NT2/D1 (cell line): ENCODE measurements around the gene RPS6KA6.

Source experiments
- DNase-seq: peaks from one replicate; pipeline ENCODE4 v3.0.0-alpha.2; 2011; ENCODE audit warnings: low read depth, low spot score
- H3K27me3 ChIP-seq: 2 replicates; pipeline ENCODE4 v1.6.0; 2011; ENCODE audit warnings: mild to moderate bottlenecking; ENCODE audit not compliant: insufficient read length, insufficient read depth
- H3K36me3 ChIP-seq: 2 replicates; pipeline ENCODE4 v1.6.1; 2011; ENCODE audit warnings: mild to moderate bottlenecking, low read length, mixed read lengths; ENCODE audit not compliant: insufficient read depth, insufficient read length
- H3K4me1 ChIP-seq: 2 replicates; pipeline ENCODE4 v1.5.1; 2011; ENCODE audit not compliant: insufficient read depth, insufficient read length
- H3K4me3 ChIP-seq: 2 replicates; pipeline ENCODE4 v1.5.1; 2011; ENCODE audit warnings: low read depth; ENCODE audit not compliant: insufficient read length
- H3K9ac ChIP-seq: 2 replicates; pipeline ENCODE4 v1.6.0; 2011; ENCODE audit warnings: low read depth; ENCODE audit not compliant: insufficient read length
- H3K9me3 ChIP-seq: 2 replicates; pipeline ENCODE4 v1.5.1; 2011; ENCODE audit warnings: mild to moderate bottlenecking, low read length; ENCODE audit not compliant: insufficient read depth
- SUZ12 ChIP-seq: IDR thresholded peaks from 2 replicates; pipeline ENCODE4 v1.6.1; 2011; ENCODE audit not compliant: insufficient read length, insufficient read depth; ENCODE audit errors: extremely low read depth
- YY1 ChIP-seq: IDR thresholded peaks from 2 replicates; pipeline ENCODE4 v1.6.1; 2011; ENCODE audit not compliant: insufficient read length, insufficient read depth
- ZNF274 ChIP-seq: IDR thresholded peaks from 2 replicates; pipeline ENCODE4 v1.6.1; 2011; ENCODE audit warnings: mild to moderate bottlenecking, low read depth, low read length

Gene RPS6KA6

GRCh38 chrX:84078991-84079390, 109.0 kb downstream of the RPS6KA6 start:
- TF ChIP-seq ZNF274 (no peak), SUZ12 (no peak), YY1 (no peak)
- Histone ChIP-seq H3K9me3 (no peaks in the 10 kb centered on the region), H3K4me1 (no peaks in the 10 kb centered on the region), H3K9ac (no peak overlapping the region), H3K4me3 (no peak overlapping the region), H3K36me3 (no peaks in the 10 kb centered on the region), H3K27me3 (no peaks in the 10 kb centered on the region)
- DNase-seq = no peak

- Histone ChIP-seq H3K27me3 (no peaks in the 10 kb centered on the region), H3K9ac (no peak overlapping the region), H3K4me3 (no peak overlapping the region), H3K4me1 (no peaks in the 10 kb centered on the region), H3K36me3 (no peaks in the 10 kb centered on the region), H3K9me3 (no peaks in the 10 kb centered on the region)
- no peak for TF ChIP-seq ZNF274
- TF ChIP-seq SUZ12 = no peak
- TF ChIP-seq YY1 = no peak
- no peak for DNase-seq
Observed at GRCh38 chrX:84064814-84065213, 123.2 kb downstream of the RPS6KA6 start.

DNA sequence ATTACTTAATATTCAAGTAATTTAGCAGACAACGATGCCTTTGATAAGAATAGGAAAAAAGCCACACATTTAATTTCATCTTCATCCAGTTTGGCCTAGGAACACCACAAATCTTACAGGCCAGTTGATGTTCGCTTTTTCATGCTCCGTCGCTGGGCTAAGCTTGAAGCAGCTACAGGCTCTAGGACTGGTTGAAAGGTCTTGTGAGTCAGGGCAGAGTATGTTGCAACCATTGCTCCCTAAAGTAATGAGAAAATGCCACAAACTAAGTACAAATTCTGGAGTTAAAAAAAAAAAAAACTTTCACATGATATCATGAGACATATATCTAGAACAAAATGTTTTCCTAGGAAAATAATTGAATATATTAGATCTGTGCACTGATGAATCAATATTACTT, 123.8 kb downstream of the RPS6KA6 start:
- Histone ChIP-seq H3K27me3 (no peaks in the 10 kb centered on the region), H3K36me3 (no peaks in the 10 kb centered on the region), H3K9ac (no peak overlapping the region), H3K9me3 (no peaks in the 10 kb centered on the region), H3K4me3 (no peak overlapping the region), H3K4me1 (no peaks in the 10 kb centered on the region)
- DNase-seq = no peak
- TF ChIP-seq YY1 = no peak
- no peak for TF ChIP-seq SUZ12
- no peak for TF ChIP-seq ZNF274

DNA sequence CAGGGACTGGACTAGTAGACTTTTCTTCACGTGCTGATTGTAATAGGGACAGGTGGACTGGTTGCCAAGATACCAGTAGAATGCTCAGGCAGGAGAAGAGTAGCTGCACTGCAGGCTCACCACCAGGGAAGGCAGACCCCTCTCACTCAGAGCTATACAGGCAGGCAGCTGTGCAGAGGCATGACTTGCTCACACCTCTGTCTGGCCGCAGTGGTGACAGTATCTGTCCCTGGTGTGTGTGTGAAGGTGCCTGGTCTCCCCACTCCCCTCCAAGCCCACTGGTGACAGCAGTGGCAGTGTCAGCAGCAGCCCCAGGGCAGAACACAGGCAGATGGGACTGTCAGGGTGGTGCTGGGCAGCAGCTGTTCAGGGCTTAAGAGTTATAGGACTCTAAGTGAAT, 140.7 kb downstream of the RPS6KA6 start:
- Histone ChIP-seq H3K9me3 (no peaks in the 10 kb centered on the region), H3K36me3 (no peaks in the 10 kb centered on the region), H3K4me3 (no peak overlapping the region), H3K4me1 (no peaks in the 10 kb centered on the region), H3K27me3 (no peaks in the 10 kb centered on the region), H3K9ac (no peak overlapping the region)
- TF ChIP-seq SUZ12 (no peak), ZNF274 (no peak), YY1 (no peak)
- DNase-seq = no peak

GRCh38 chrX:84046403-84046984, 141.5 kb downstream of the RPS6KA6 start:
- peak; percentile 36 for DNase-seq
- TF ChIP-seq ZNF274 (no peak), YY1 (no peak), SUZ12 (no peak)
- no peaks in the 10 kb centered on the region for H3K9me3 ChIP-seq
- H3K36me3 ChIP-seq = no peaks in the 10 kb centered on the region
- H3K4me3 ChIP-seq = no peak overlapping the region
- H3K4me1 ChIP-seq = no peaks in the 10 kb centered on the region
- H3K27me3 ChIP-seq = no peaks in the 10 kb centered on the region
- H3K9ac ChIP-seq = no peak overlapping the region

DNA sequence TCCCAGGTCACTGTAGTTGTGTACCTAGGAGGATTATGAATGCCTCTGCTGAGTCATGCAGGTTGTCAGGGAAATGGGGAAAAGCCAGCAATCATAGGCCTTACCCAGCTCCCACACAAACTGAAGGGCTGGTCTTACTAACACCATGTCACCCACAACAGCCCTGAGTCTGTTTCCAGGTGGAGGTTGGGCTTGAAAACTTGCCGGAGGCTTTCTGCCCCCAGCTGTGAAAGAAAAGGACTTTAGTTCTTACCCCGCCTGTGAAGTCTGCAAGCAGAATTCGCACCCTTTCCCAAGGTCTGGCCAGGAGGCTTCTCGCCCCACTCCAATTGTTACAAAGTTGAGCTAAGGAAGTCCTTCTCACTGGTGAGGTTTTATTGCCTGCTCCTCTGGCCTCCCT, 143.9 kb downstream of the RPS6KA6 start:
- TF ChIP-seq SUZ12 = no peak
- no peak for TF ChIP-seq YY1
- TF ChIP-seq ZNF274 = no peak
- H3K36me3 ChIP-seq = no peaks in the 10 kb centered on the region
- no peak for DNase-seq
- no peak overlapping the region for H3K4me3 ChIP-seq
- H3K9ac ChIP-seq = no peak overlapping the region
- H3K9me3 ChIP-seq = peaks cover 9% of the 10 kb centered on the region; the same call in 1 of the 2 replicates
- no peaks in the 10 kb centered on the region for H3K4me1 ChIP-seq
- no peaks in the 10 kb centered on the region for H3K27me3 ChIP-seq
